K562 (cell line): ENCODE results near the gene PPIA. TPM values are rescaled to one million over a fixed set of nuclear protein-coding genes. Genes with fewer than 3 reads are reported as not detected.

Source experiments
- CBFA2T2 ChIP-seq: fragments of 450-650 bp; conservative IDR thresholded peaks from 2 replicates; pipeline ENCODE4 v1.6.1; 2017; ENCODE audit warnings: mild to moderate bottlenecking
- HINFP ChIP-seq: fragments of 450-650 bp; conservative IDR thresholded peaks from 2 replicates; pipeline ENCODE4 v1.6.1; 2016; ENCODE audit warnings: missing genetic modification characterization, low read depth, mild to moderate bottlenecking, control low read depth, missing compliant biosample characterization
- NRF1 ChIP-seq, 2 experiments: fragments of 450-650 bp; IDR thresholded peaks in 1 of 2; conservative IDR thresholded peaks in 1 of 2; 2 replicates each; pipeline ENCODE4 v1.6.1; 2014; ENCODE audit warnings: mild to moderate bottlenecking in 2 of 2
- RAD21 ChIP-seq, 2 experiments: fragments of 250-450 bp in 1 of 2; fragments of 450-650 bp in 1 of 2; sonication (Bioruptor Pico) in 1 of 2; formaldehyde crosslinking in 1 of 2; IDR thresholded peaks in 1 of 2; conservative IDR thresholded peaks in 1 of 2; 2 replicates each; pipeline versions ENCODE4 v1.4.0 to v1.8.0; 2020 to 2022; ENCODE audit warnings: mild to moderate bottlenecking in 2 of 2, moderate library complexity in 1 of 2
- RBBP5 ChIP-seq: fragments of 200-600 bp; sonication (generic); IDR thresholded peaks from 2 replicates; pipeline ENCODE4 v1.6.1; 2012; ENCODE audit warnings: borderline replicate concordance, mild to moderate bottlenecking, low read length, control low read depth, inconsistent platforms; ENCODE audit not compliant: insufficient read depth, poor library complexity, severe bottlenecking
- SUPT5H ChIP-seq: fragments of 450-650 bp; IDR thresholded peaks from 2 replicates; pipeline ENCODE4 v1.6.1; 2016
- TBL1XR1 ChIP-seq, 2 experiments: IDR thresholded peaks; 2 replicates each; pipeline ENCODE4 v1.6.1; 2012; ENCODE audit warnings: improper control_type of control experiment in 2 of 2, low read length in 2 of 2, mild to moderate bottlenecking in 1 of 2
- ZBTB11 ChIP-seq, 3 experiments: fragments of 200-800 bp in 1 of 3; fragments of 250-450 bp in 1 of 3; fragments of 450-650 bp in 1 of 3; sonication (Bioruptor Pico) in 1 of 3; sonication (Bioruptor generic) in 1 of 3; formaldehyde crosslinking in 1 of 3; IDR thresholded peaks; 2 replicates each; pipeline versions ENCODE4 v1.6.1 to v1.8.0; 2016 to 2022; ENCODE audit warnings: mild to moderate bottlenecking in 2 of 3, missing genetic modification characterization in 2 of 3, missing compliant biosample characterization in 1 of 3, moderate library complexity in 1 of 3
- ZNF133 ChIP-seq: fragments of 250-450 bp; sonication (Bioruptor Pico); IDR thresholded peaks from 2 replicates; pipeline ENCODE4 v1.4.0; 2020; ENCODE audit warnings: mild to moderate bottlenecking
- ZNF253 ChIP-seq: fragments of 250-450 bp; sonication (Bioruptor Pico); conservative IDR thresholded peaks from 2 replicates; pipeline ENCODE4 v1.6.1; 2021; ENCODE audit warnings: mild to moderate bottlenecking
- ZNF77 ChIP-seq: fragments of 250-450 bp; sonication (Bioruptor Pico); IDR thresholded peaks from 2 replicates; pipeline ENCODE4 v1.5.0; 2020
- polyA plus RNA-seq, 8 experiments: library from polyadenylated mRNA; depleted of rRNA in 4 of 8; stranded (reverse) in 5 of 8; unstranded in 3 of 8; fragments of >200 nt; fragmentation: Nextera tagmentation in 2 of 8; fragmentation: Illumina TruSeq in 1 of 8; extraction: Ambion mirVana in 2 of 8; extraction: Trizol in 1 of 8; gene quantifications; 2 replicates each; pipeline versions ENCODE4 v1.2.1 to v1.2.3, GENCODE V29; 2011 to 2014; ENCODE audit warnings: inconsistent platforms in 1 of 8, missing spikeins in 1 of 8
- total RNA-seq, 7 experiments: library from RNA; depleted of rRNA in 6 of 7; stranded (reverse); fragments of >200 nt in 6 of 7; fragmentation: Illumina TruSeq in 2 of 7; extraction: Trizol in 2 of 7; gene quantifications; 2 replicates each; pipeline versions ENCODE4 v1.2.1 to v1.2.3, GENCODE V29; 2011 to 2021; ENCODE audit warnings: low replicate concordance in 1 of 7
- TF ChIP-seq, protein P1 (sequence below), 2 experiments: fragments of 200-800 bp in 1 of 2; sonication (Bioruptor generic) in 1 of 2; sonication (generic) in 1 of 2; formaldehyde crosslinking in 1 of 2; IDR thresholded peaks in 1 of 2; conservative IDR thresholded peaks in 1 of 2; 2 replicates each; pipeline versions ENCODE4 v1.5.0 to v1.6.1; 2016 to 2020; ENCODE audit warnings: missing compliant biosample characterization in 1 of 2, missing genetic modification characterization in 1 of 2, missing genetic modification reagents in 1 of 2
- TF ChIP-seq, protein P2 (sequence below): fragments of 250-450 bp; sonication (Bioruptor Pico); IDR thresholded peaks from 2 replicates; pipeline ENCODE4 v1.8.0; 2021; ENCODE audit warnings: moderate library complexity, mild to moderate bottlenecking, inconsistent platforms
- TF ChIP-seq, protein P3 (sequence below): IDR thresholded peaks from 2 replicates; pipeline ENCODE4 v1.6.1; 2012; ENCODE audit warnings: low read depth, low read length, improper control_type of control experiment, borderline replicate concordance
- TF ChIP-seq, protein P4 (sequence below), 2 experiments: fragments of 250-450 bp in 1 of 2; fragments of 450-650 bp in 1 of 2; sonication (Bioruptor Pico) in 1 of 2; IDR thresholded peaks; 2 replicates each; pipeline versions ENCODE4 v1.6.1 to v1.8.0; 2016 to 2021; ENCODE audit warnings: mild to moderate bottlenecking in 2 of 2, moderate library complexity in 2 of 2, missing compliant biosample characterization in 1 of 2, missing genetic modification characterization in 1 of 2

PPIA gene
- total and polyA plus RNA-seq, 9 of the 15 experiments (the other 6 are each of a cell fraction or from before 2014, with no cell fraction given), result 2,583 to 7,504 (median 3,973) TPM

DNA sequence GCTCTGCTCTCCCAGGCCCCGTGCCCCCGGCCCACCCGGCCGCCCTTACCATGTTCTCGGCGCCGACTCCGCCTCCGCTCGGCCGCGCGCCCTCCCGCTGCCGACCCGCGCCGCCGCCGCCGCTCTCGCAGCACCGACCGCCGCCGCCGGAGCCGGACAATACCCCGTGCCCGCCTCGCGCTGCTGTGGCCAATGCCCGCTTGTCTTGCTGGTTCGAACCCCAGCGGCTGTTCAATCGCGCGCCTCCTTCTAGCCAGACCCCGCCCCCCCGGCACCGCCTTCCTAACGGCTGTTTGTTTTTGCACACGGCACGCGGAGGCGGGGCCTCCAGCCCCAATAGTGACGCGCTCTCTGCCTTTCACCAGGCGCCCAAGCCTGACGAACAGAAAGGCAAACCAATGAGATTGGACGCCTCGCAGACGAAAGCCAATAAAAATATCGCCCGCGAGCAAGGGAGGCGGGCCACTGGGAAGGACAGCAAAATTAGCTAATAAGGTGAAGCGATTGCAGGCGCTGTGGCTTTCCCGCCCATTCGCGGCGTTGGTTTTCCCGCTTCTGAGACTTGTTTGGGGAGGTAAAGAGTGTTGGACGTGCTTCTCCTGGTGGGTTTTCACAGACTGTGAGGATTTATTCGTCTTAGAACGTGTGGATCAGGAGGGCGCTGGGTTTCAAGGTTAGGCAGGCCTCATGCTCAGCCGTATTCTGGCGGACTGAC lies 51.6 kb downstream of the PPIA start, which contains the start of gene H2AZ2 (continued):
- TF ChIP-seq, protein P1, sequence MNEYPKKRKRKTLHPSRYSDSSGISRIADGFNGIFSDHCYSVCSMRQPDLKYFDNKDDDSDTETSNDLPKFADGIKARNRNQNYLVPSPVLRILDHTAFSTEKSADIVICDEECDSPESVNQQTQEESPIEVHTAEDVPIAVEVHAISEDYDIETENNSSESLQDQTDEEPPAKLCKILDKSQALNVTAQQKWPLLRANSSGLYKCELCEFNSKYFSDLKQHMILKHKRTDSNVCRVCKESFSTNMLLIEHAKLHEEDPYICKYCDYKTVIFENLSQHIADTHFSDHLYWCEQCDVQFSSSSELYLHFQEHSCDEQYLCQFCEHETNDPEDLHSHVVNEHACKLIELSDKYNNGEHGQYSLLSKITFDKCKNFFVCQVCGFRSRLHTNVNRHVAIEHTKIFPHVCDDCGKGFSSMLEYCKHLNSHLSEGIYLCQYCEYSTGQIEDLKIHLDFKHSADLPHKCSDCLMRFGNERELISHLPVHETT (CRISPR knock-in tag; conservative IDR thresholded peaks at IDR 0.05 in 1 of 2, IDR thresholded peaks at IDR 0.05 in 1 of 2), result peak in 1 of 2 experiments; percentile 95; a peak in 2 of 4 replicates
- TF ChIP-seq, protein P2, sequence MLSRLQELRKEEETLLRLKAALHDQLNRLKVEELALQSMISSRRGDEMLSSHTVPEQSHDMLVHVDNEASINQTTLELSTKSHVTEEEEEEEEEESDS, result no peak
- peak; percentile 89 for TF ChIP-seq HINFP
- TF ChIP-seq, protein P3, sequence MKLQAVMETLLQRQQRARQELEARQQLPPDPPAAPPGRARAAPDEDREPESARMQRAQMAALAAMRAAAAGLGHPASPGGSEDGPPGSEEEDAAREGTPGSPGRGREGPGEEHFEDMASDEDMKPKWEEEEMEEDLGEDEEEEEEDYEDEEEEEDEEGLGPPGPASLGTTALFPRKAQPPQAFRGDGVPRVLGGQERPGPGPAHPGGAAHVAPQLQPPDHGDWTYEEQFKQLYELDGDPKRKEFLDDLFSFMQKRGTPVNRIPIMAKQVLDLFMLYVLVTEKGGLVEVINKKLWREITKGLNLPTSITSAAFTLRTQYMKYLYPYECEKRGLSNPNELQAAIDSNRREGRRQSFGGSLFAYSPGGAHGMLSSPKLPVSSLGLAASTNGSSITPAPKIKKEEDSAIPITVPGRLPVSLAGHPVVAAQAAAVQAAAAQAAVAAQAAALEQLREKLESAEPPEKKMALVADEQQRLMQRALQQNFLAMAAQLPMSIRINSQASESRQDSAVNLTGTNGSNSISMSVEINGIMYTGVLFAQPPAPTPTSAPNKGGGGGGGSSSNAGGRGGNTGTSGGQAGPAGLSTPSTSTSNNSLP, result peak; percentile 77; the same call in 1 of the 2 replicates
- peak in 1 of 3 experiments; percentile 47; a peak in 1 of 6 replicates for TF ChIP-seq ZBTB11 (CRISPR knock-in tag; IDR thresholded peaks at IDR 0.05)
- TF ChIP-seq ZNF77 (CRISPR knock-in tag), result no peak
- TF ChIP-seq ZNF253, result no peak
- TF ChIP-seq CBFA2T2, result no peak
- no peak for TF ChIP-seq ZNF133 (CRISPR knock-in tag)
- no peak for TF ChIP-seq RAD21 (CRISPR knock-in tag; conservative IDR thresholded peaks at IDR 0.05 in 1 of 2, IDR thresholded peaks at IDR 0.05 in 1 of 2)
- no peak; a peak in 1 of 4 replicates for TF ChIP-seq TBL1XR1 (IDR thresholded peaks at IDR 0.05; ENCODE audit: low read length in 2 of 2)
- TF ChIP-seq, protein P4, sequence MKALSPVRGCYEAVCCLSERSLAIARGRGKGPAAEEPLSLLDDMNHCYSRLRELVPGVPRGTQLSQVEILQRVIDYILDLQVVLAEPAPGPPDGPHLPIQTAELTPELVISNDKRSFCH (CRISPR knock-in tag; IDR thresholded peaks at IDR 0.05), result no peak
- TF ChIP-seq, protein P4 (tag; IDR thresholded peaks at IDR 0.05), result 0 out of 2 replicates have a peak, but pooled peaks have one; percentile 25
- TF ChIP-seq SUPT5H, result peak; percentile 96
- peak; percentile 59 to 67; a peak in 3 of 4 replicates for TF ChIP-seq NRF1 (conservative IDR thresholded peaks at IDR 0.05 in 1 of 2, IDR thresholded peaks at IDR 0.05 in 1 of 2)
- peak; percentile 20 for TF ChIP-seq RBBP5
